HG03039 (cell line): Measurements from ENCODE around the gene FAM98A.

Source experiments
- ATAC-seq: cut with Tn5 transposase; IDR thresholded peaks from one replicate; pipeline ENCODE4 v1.9.1; 2021; ENCODE audit warnings: mild to moderate bottlenecking, moderate library complexity; ENCODE audit not compliant: unreplicated experiment

Gene FAM98A

DNA sequence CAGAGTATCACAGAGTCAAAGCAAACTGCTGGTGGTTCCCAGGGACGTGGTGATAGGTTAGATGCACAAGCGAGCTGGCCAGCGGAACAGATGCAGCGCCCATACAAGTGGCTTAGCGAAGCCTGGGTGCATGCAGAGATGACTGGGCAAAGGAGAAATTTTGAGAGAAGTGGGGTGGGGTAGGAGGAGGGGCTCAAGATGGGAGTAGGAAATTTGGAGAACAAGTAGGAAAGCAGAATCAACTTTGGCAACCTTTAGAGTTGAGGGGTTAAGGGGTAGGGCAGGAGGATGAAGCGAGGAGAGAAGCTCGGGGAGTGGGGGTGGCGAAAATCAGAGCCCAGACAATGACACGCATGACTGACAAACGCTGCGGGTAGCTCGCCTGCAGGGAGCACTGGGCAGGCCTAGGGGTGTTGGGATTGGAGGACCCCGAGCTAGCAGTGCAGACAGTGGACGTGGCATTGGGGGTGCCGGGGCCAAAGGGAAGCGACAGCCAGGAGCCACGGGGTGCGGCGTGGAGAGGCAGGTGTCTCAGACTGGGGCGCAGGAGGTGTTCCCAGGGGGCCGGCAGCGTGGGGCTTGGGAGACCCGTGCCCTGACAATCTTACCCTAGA lies 431 bp downstream of the FAM98A start:
- peak; percentile 37 for ATAC-seq

DNA sequence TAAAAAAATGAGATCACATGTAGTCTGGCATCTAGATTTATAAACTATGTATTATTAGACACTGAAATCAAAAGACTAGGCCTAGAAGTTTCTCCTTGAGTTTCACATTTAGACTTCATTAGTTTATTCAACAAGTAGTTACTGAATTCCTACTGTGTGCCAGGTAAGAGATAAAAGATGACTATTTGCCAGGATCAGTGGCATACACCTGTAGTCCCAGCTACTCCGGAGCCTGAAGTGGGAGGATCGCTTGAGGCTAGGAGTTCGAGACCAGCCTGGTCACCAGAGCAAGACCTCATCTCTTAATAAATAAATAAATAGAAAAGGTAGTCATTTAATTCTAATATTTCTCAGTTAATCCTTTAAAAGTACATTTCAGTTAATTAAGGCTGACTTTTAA lies 2.1 kb downstream of the FAM98A start:
- no peak for ATAC-seq

DNA sequence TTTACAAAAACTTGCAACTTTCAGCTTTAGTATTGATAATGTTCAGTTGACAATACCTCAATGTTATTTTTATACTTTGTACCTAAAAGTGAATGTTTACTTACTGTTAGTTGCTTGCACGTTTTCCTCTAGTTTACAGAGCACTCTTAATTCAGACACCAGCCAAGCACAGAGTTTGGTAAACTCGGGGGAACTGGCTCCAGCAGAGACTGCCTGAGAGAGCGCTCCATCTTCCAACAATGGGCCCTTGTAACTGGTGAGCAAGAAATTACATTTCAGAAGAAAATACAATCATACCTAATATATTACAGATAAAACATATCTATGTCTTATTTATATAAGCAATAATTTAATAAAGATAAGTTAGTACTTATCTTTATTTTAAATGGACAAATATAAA lies 3.7 kb downstream of the FAM98A start:
- ATAC-seq, result no peak

GRCh38 chr2:33589444-33589843 lies 9.7 kb downstream of the FAM98A start:
- no peak for ATAC-seq

GRCh38 chr2:33588232-33588631 lies 10.9 kb downstream of the FAM98A start:
- no peak for ATAC-seq

DNA sequence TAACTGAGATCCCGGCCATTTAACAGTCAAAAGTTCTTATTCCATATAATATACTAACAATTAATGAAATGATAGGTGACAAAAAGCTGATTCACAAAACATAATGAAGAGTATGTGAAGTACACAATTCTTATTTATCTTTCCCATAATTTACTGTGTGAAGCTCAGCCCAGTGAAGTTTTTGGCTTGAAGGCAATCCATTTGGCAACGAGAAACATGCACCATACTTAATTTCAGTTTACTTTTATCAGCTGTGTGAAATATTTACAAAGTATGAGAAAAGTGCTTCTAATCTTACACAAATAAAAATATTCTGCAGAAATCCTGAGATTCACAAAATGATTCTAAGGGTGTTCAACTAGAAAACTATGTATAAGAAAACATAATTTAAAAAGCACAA lies 12.3 kb downstream of the FAM98A start:
- no peak for ATAC-seq

DNA sequence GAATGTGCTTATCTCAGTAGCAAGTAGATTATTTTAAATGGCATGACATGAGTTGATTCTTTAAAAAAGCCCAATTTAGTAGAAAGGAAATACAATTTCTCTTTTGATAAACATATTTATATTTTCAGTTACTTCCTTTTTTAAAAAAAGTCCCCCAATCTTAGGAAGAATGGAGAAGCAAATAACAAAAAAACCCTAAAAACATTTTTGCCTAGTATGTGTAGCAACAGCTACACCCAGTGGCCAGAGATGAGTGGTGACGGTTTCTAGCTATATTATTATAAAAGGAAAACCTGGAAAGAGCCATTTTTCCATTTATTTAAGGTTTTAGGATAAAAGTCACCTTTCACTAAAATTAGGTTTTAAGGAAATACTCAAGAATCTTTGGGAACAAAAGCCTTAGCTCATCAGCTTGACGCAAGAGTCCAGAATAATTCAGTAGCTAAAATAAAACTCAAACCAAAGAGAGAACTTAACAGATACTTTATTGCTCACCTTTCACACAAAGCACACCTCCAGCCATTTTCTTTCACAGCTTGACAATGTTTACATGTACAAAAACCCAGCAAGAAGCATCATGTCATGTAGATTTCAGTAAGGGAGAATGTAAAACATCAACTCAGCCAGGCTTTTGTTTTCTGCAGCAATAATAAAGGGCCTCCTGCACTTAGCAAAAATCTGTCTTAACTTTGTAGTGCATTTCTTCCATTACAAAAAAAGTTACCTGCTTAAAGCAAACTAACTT lies 15.7 kb downstream of the FAM98A start:
- no peak for ATAC-seq

- no peak for ATAC-seq
These were observed 17.2 kb downstream of the FAM98A start for GRCh38 chr2:33581872-33582271.

GRCh38 chr2:33579227-33579626 lies 19.9 kb downstream of the FAM98A start:
- ATAC-seq, result no peak

DNA sequence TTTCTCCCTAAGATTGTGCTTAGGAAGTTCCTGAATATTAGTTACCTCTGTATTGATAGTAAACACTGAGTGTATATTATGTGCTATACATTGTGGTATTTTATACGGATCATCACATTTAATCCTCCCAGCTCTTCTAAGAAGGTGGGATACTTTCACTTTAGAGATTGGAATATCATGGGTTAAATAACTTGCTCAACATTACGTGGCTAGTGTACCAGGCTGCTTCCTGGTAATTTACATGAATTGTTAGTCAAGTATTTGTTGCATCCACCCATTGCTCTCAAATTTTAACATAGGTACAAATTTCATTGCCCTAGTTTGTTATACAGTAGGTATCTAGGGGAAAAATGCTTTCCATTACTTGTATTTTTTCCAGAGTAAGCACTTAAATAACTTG lies 21.4 kb downstream of the FAM98A start:
- ATAC-seq, result no peak

GRCh38 chr2:33577084-33577483 lies 22.0 kb downstream of the FAM98A start:
- no peak for ATAC-seq

- ATAC-seq, result no peak
These were observed 25.4 kb downstream of the FAM98A start for GRCh38 chr2:33573657-33574056.

- no peak for ATAC-seq
These were observed 28.4 kb downstream of the FAM98A start for GRCh38 chr2:33570681-33571080.

GRCh38 chr2:33561872-33562271 lies 37.2 kb downstream of the FAM98A start:
- no peak for ATAC-seq

DNA sequence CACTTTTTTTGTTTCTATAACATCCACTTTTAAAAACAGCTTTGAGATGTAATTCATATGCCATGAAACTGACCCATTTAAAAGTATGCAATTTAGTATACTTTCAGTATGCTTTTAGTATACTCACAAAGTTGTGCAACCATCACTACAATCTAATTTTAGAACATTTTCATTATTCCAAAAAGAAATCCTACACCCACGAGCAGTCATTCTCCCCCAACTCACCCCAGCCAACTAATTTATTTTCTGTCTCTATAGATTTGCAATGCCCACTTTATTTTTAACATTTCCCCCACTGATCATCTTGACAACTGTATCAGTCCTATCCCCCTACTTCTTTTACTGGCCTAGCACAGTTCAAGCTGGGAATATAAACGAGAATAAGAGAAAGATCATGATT lies 39.1 kb downstream of the FAM98A start:
- ATAC-seq, result no peak

- no peak for ATAC-seq
These were observed 39.8 kb downstream of the FAM98A start for GRCh38 chr2:33559328-33559727.

GRCh38 chr2:33555681-33556080 lies 43.4 kb downstream of the FAM98A start:
- ATAC-seq, result no peak

DNA sequence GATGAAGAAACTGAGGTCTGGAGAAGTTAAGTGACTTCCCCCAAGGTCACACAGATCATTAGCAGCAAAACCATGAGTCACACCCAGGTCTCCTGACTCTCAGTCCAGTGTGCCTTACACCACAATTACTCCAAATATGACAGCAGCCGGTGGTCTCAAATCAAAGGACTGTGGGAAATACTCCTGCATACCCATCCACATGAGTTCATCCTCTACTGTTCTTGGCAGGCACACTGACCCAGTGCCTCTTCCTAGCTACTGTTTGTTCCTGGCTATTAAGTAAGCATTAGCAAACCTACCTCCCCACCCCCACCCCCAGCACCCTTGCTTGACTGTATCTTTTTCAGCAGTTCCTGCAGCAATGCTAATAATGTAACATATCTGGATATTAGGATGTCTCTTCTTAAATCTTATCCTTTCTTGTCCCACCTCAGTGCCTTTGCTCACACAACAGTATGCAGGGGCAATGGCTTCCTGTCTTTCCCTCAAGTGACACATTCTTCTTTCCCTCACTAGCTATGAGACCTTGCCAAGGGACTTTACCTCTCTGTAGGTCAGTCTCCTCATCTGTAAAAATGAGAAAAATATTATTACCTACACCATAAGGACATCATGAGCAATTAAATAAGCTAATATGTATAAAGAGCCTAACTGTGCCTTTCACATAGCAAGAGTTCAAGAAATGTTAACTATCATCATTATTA lies 46.2 kb downstream of the FAM98A start:
- ATAC-seq, result no peak

GRCh38 chr2:33550206-33550605 lies 48.9 kb downstream of the FAM98A start:
- ATAC-seq, result no peak

DNA sequence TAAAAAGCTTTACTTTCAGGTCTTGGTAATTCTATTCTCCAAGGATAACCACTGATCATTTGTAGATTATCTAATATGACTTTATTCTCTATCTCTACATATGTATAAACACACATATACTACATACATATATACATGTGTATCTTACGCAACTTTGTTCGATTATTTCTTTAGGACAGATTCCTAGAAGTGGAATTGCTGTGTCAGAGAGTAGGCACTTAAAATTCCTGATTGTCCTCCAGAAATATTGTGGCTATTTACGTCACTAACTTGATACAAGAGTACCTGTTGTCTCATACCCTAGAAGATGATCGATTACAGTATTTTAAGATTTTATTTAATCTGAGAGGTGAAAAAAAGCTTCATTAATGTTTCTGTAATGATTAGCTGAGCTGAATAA lies 57.9 kb downstream of the FAM98A start:
- no peak for ATAC-seq

DNA sequence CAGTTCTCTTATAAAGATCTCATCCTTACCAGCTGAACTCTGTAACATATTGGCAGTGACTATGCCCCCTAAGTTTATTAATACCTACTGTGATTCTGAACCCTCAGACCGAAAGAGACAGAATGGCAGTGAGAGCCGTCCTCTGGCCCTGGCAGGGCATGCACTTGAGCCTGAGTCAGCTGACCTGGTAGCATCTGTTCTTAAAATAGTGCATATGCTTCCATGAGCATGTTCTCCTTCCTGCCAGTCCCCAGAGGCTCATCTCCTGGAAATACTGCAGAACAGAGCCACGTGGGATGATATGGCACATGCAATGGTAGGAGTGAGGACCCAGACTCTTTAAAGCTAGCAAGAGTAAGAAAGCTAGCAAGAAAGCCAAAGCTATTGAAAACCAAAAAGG lies 63.7 kb downstream of the FAM98A start:
- no peak for ATAC-seq
